DOHH2 (cell line): ENCODE data around the gene PNPO.

Experiments
- H3F3A ChIP-seq: fragments of 200-600 bp; sonication (generic), shearing (Covaris generic); 2 replicates; pipeline ENCODE4 v1.6.0; 2016; ENCODE audit warnings: antibody characterized with exemption, mild to moderate bottlenecking; ENCODE audit not compliant: control insufficient read depth, insufficient read depth
- H3K27ac ChIP-seq: fragments of 200-600 bp; sonication (generic); 2 replicates; pipeline ENCODE4 v1.5.1; 2014; ENCODE audit warnings: low read depth, mild to moderate bottlenecking, low read length, moderate library complexity
- H3K27me3 ChIP-seq: fragments of 200-600 bp; sonication (generic); 2 replicates; pipeline ENCODE4 v1.6.1; 2014; ENCODE audit warnings: mild to moderate bottlenecking, low read length, mixed read lengths; ENCODE audit not compliant: control insufficient read depth
- H3K36me3 ChIP-seq: fragments of 200-600 bp; sonication (generic); 2 replicates; pipeline ENCODE4 v1.6.1; 2014; ENCODE audit warnings: mild to moderate bottlenecking, low read length, moderate library complexity, mixed read lengths; ENCODE audit not compliant: control insufficient read depth
- H3K4me1 ChIP-seq: fragments of 200-600 bp; sonication (generic); 2 replicates; pipeline ENCODE4 v1.6.1; 2014; ENCODE audit warnings: mild to moderate bottlenecking, low read length, mixed read lengths; ENCODE audit not compliant: control insufficient read depth
- H3K4me2 ChIP-seq: fragments of 200-600 bp; sonication (generic); 2 replicates; pipeline ENCODE4 v1.6.0; 2014; ENCODE audit warnings: mild to moderate bottlenecking, low read length, moderate library complexity
- H3K4me3 ChIP-seq: fragments of 200-600 bp; sonication (generic); 2 replicates; pipeline ENCODE4 v1.5.1; 2014; ENCODE audit warnings: mild to moderate bottlenecking, low read length, mixed read lengths
- H3K79me2 ChIP-seq: fragments of 200-600 bp; sonication (generic); 2 replicates; pipeline ENCODE4 v1.6.1; 2014; ENCODE audit warnings: mild to moderate bottlenecking, low read length, mixed read lengths; ENCODE audit not compliant: control insufficient read depth
- H3K9me2 ChIP-seq: fragments of 200-600 bp; sonication (generic); replicated peaks from 2 replicates; pipeline ENCODE4 v1.6.1; 2014; ENCODE audit warnings: mild to moderate bottlenecking, low read length, mixed read lengths; ENCODE audit not compliant: control insufficient read depth
- H3K9me3 ChIP-seq: fragments of 200-600 bp; sonication (generic); 2 replicates; pipeline ENCODE4 v1.6.1; 2014; ENCODE audit warnings: antibody characterized with exemption, low read length, mixed read lengths; ENCODE audit not compliant: control insufficient read depth, insufficient read depth
- H4K20me1 ChIP-seq: fragments of 200-600 bp; sonication (generic); 2 replicates; pipeline ENCODE4 v1.6.0; 2014; ENCODE audit warnings: low read depth, mild to moderate bottlenecking, antibody characterized with exemption, low read length, moderate library complexity; ENCODE audit not compliant: control insufficient read depth, insufficient read depth
- CTCF ChIP-seq: fragments of 200-600 bp; sonication (generic); IDR thresholded peaks from one replicate; pipeline ENCODE4 v1.5.1; 2014; ENCODE audit warnings: antibody characterized with exemption, mild to moderate bottlenecking, low read depth, low read length; ENCODE audit not compliant: poor library complexity, severe bottlenecking
- EZH2phosphoT487 ChIP-seq: fragments of 200-600 bp; sonication (generic); IDR thresholded peaks from 2 replicates; pipeline ENCODE4 v1.6.1; 2017; ENCODE audit warnings: borderline replicate concordance, mild to moderate bottlenecking, antibody characterized with exemption, low read length, moderate library complexity, mixed read lengths

The PNPO gene

GRCh38 chr17:47992216-47992615 lies 50.8 kb downstream of the PNPO start:
- Histone ChIP-seq H3K27me3 (peaks cover 12% of the 10 kb centered on the region), H3K4me1 (no peaks in the 10 kb centered on the region), H3K9me2 (no peaks in the 10 kb centered on the region), H4K20me1 (no peaks in the 10 kb centered on the region), H3K79me2 (no peaks in the 10 kb centered on the region), H3K9me3 (no peaks in the 10 kb centered on the region), H3K27ac (no peak overlapping the region), H3K4me2 (no peak overlapping the region), H3F3A (no peaks in the 10 kb centered on the region), H3K4me3 (no peak overlapping the region), H3K36me3 (no peaks in the 10 kb centered on the region)
- TF ChIP-seq EZH2phosphoT487 (no peak), CTCF (no peak)

- Histone ChIP-seq H3K9me2 (no peaks in the 10 kb centered on the region), H3K4me3 (no peak overlapping the region), H3K4me1 (no peaks in the 10 kb centered on the region), H3K79me2 (no peaks in the 10 kb centered on the region), H3K36me3 (no peaks in the 10 kb centered on the region), H3K27ac (no peak overlapping the region), H3F3A (no peaks in the 10 kb centered on the region), H3K27me3 (peaks cover 15% of the 10 kb centered on the region), H4K20me1 (no peaks in the 10 kb centered on the region), H3K4me2 (no peak overlapping the region), H3K9me3 (no peaks in the 10 kb centered on the region)
- TF ChIP-seq EZH2phosphoT487, result no peak
- no peak for TF ChIP-seq CTCF
Observed at GRCh38 chr17:47993031-47993564, 51.7 kb downstream of the PNPO start.

DNA sequence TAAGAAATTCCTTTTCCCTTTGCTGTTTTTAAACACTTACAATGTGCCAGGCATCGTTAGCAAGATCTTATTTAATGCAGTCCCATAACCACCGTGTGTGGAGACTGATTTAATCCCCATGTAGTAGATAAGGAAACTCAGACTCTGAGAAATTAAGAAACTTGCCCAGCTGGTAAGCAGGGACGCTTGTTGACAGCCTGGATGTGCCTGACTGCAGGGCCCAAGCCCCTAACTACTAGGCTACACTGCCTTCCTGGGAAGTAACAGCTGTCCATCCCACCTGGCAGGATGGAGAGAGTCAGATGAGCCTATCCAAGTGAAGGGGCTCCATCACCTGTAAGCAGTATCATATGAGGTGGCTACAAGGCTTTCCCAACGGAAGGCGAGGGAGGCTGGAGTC lies 52.6 kb downstream of the PNPO start:
- Histone ChIP-seq H3K9me3 (no peaks in the 10 kb centered on the region), H3K4me2 (no peak overlapping the region), H3F3A (no peaks in the 10 kb centered on the region), H3K9me2 (no peaks in the 10 kb centered on the region), H3K27me3 (peaks cover 15% of the 10 kb centered on the region), H3K4me1 (no peaks in the 10 kb centered on the region), H3K36me3 (no peaks in the 10 kb centered on the region), H3K79me2 (no peaks in the 10 kb centered on the region), H3K27ac (no peak overlapping the region), H3K4me3 (no peak overlapping the region), H4K20me1 (no peaks in the 10 kb centered on the region)
- no peak for TF ChIP-seq CTCF
- TF ChIP-seq EZH2phosphoT487, result no peak

DNA sequence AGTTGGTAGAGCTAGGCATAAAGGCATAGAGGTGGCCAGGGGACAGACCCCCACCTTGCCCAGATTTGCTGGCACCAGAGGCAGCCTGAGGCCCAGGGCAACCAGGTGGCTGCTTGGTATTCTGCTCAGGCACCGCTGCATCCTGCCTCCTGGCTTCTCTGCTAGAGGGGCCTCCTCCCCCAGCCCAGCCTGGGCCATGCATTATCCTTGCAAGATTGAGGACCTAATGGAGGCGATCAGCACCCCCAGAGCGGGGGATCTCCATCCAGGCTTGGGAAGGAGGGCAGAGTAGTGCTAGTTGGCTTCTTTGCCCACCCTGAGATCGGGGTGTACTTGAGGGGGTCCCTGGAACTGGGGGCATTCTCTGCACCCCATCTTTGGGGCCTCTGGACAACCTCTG lies 53.4 kb downstream of the PNPO start:
- H3F3A ChIP-seq, result no peaks in the 10 kb centered on the region
- H3K79me2 ChIP-seq, result no peaks in the 10 kb centered on the region
- H3K4me3 ChIP-seq, result no peak overlapping the region
- H3K9me2 ChIP-seq, result no peaks in the 10 kb centered on the region
- no peaks in the 10 kb centered on the region for H3K9me3 ChIP-seq
- TF ChIP-seq EZH2phosphoT487 (no peak), CTCF (no peak)
- no peak overlapping the region for H3K27ac ChIP-seq
- no peaks in the 10 kb centered on the region for H3K4me1 ChIP-seq
- peaks cover 15% of the 10 kb centered on the region for H3K27me3 ChIP-seq
- no peak overlapping the region for H3K4me2 ChIP-seq
- H4K20me1 ChIP-seq, result no peaks in the 10 kb centered on the region
- H3K36me3 ChIP-seq, result no peaks in the 10 kb centered on the region
